Measurements from ENCODE around the gene EIF4E2.

GRCh38 chr2:232574674-232575403 lies 24.4 kb downstream of the EIF4E2 start:
- TF ChIP-seq, protein P1, sequence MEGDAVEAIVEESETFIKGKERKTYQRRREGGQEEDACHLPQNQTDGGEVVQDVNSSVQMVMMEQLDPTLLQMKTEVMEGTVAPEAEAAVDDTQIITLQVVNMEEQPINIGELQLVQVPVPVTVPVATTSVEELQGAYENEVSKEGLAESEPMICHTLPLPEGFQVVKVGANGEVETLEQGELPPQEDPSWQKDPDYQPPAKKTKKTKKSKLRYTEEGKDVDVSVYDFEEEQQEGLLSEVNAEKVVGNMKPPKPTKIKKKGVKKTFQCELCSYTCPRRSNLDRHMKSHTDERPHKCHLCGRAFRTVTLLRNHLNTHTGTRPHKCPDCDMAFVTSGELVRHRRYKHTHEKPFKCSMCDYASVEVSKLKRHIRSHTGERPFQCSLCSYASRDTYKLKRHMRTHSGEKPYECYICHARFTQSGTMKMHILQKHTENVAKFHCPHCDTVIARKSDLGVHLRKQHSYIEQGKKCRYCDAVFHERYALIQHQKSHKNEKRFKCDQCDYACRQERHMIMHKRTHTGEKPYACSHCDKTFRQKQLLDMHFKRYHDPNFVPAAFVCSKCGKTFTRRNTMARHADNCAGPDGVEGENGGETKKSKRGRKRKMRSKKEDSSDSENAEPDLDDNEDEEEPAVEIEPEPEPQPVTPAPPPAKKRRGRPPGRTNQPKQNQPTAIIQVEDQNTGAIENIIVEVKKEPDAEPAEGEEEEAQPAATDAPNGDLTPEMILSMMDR (IDR thresholded peaks at IDR 0.05; ENCODE audit: poor library complexity): no peak
- no peak for TF ChIP-seq EZH2phosphoT487 (IDR thresholded peaks at IDR 0.05; ENCODE audit: low read depth, severe bottlenecking, unreplicated experiment)

Data from hepatocyte (in vitro differentiated cells).